Parathyroid adenoma (tissue), 2 donors: ENCODE data around the gene PLCB1.

Experiments
- H2AFZ ChIP-seq: fragments of 300-600 bp; sonication (generic); one replicate; pipeline ENCODE4 v1.7.0; 2017; ENCODE audit warnings: antibody characterized with exemption, mild to moderate bottlenecking
- H3K27ac ChIP-seq: fragments of 300-600 bp; sonication (generic); one replicate; pipeline ENCODE4 v1.7.0; 2017
- H3K27me3 ChIP-seq: fragments of 300-600 bp; sonication (generic); one replicate; pipeline ENCODE4 v1.7.0; 2017; ENCODE audit warnings: low read length; ENCODE audit not compliant: control insufficient read depth, insufficient read depth
- H3K36me3 ChIP-seq: fragments of 300-600 bp; sonication (generic); one replicate; pipeline ENCODE4 v1.7.0; 2017; ENCODE audit warnings: low read length; ENCODE audit not compliant: control insufficient read depth, insufficient read depth
- H3K4me1 ChIP-seq: fragments of 300-600 bp; sonication (generic); one replicate; pipeline ENCODE4 v1.7.0; 2017; ENCODE audit warnings: control low read depth
- H3K4me2 ChIP-seq: fragments of 300-600 bp; sonication (generic); one replicate; pipeline ENCODE4 v1.7.0; 2017; ENCODE audit warnings: low read length
- H3K4me3 ChIP-seq: fragments of 300-600 bp; sonication (generic); one replicate; pipeline ENCODE4 v1.7.0; 2017; ENCODE audit warnings: low read depth, low read length
- H3K79me2 ChIP-seq: fragments of 300-600 bp; sonication (generic); one replicate; pipeline ENCODE4 v1.7.0; 2017; ENCODE audit warnings: control low read depth
- H3K9ac ChIP-seq: fragments of 300-600 bp; sonication (generic); one replicate; pipeline ENCODE4 v1.7.0; 2017; ENCODE audit warnings: mild to moderate bottlenecking
- H3K9me3 ChIP-seq: fragments of 300-600 bp; sonication (generic); one replicate; pipeline ENCODE4 v1.7.0; 2017; ENCODE audit warnings: low read length; ENCODE audit not compliant: control insufficient read depth
- TF ChIP-seq, protein P1 (sequence below): fragments of 300-600 bp; sonication (generic); IDR thresholded peaks from one replicate; pipeline ENCODE4 v1.7.0; 2017; ENCODE audit warnings: antibody characterized with exemption, mild to moderate bottlenecking
- donor health status: primary hyperparathyroidism.

The PLCB1 gene

GRCh38 chr20:8309634-8310033 lies 177.6 kb downstream of the PLCB1 start:
- Histone ChIP-seq H3K9ac (no peak overlapping the region), H3K27ac (peak overlapping the region; percentile 56), H3K4me1 (peaks cover 19% of the 10 kb centered on the region), H3K4me3 (peak overlapping the region; percentile 19), H3K27me3 (no peaks in the 10 kb centered on the region), H3K9me3 (no peaks in the 10 kb centered on the region), H2AFZ (peak overlapping the region; percentile 62), H3K79me2 (peaks cover 24% of the 10 kb centered on the region), H3K4me2 (peak overlapping the region; percentile 51), H3K36me3 (no peaks in the 10 kb centered on the region)
- TF ChIP-seq, protein P1, sequence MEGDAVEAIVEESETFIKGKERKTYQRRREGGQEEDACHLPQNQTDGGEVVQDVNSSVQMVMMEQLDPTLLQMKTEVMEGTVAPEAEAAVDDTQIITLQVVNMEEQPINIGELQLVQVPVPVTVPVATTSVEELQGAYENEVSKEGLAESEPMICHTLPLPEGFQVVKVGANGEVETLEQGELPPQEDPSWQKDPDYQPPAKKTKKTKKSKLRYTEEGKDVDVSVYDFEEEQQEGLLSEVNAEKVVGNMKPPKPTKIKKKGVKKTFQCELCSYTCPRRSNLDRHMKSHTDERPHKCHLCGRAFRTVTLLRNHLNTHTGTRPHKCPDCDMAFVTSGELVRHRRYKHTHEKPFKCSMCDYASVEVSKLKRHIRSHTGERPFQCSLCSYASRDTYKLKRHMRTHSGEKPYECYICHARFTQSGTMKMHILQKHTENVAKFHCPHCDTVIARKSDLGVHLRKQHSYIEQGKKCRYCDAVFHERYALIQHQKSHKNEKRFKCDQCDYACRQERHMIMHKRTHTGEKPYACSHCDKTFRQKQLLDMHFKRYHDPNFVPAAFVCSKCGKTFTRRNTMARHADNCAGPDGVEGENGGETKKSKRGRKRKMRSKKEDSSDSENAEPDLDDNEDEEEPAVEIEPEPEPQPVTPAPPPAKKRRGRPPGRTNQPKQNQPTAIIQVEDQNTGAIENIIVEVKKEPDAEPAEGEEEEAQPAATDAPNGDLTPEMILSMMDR = no peak

DNA sequence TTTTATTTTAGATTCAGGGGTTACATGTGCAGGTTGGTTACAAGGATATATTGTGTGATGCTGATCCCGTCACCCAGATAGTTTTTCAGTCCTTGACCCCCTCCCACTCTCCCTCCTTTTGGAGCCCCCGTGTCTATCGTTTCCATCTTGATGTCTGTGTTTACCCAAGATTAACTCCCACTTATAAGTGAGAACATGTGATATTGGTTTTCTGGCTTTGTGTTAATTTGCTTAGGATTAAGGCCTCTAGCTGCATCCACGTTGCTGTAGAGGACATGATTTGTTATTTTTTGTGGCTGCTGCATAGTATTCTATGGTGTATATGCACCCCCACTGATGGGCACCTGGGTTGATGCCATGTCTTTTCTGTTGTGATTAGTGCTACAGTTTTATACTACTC lies 178.6 kb downstream of the PLCB1 start:
- no peaks in the 10 kb centered on the region for H3K27me3 ChIP-seq
- H3K4me2 ChIP-seq = no peak overlapping the region
- TF ChIP-seq, protein P1 = no peak
- peak overlapping the region; percentile 56 for H3K27ac ChIP-seq
- no peaks in the 10 kb centered on the region for H3K9me3 ChIP-seq
- H3K4me3 ChIP-seq = no peak overlapping the region
- H3K79me2 ChIP-seq = peaks cover 24% of the 10 kb centered on the region
- peaks cover 19% of the 10 kb centered on the region for H3K4me1 ChIP-seq
- H3K9ac ChIP-seq = no peak overlapping the region
- H2AFZ ChIP-seq = no peak overlapping the region
- H3K36me3 ChIP-seq = no peaks in the 10 kb centered on the region

- Histone ChIP-seq H3K27ac (no peak overlapping the region), H3K9me3 (no peaks in the 10 kb centered on the region), H3K4me1 (peaks cover 14% of the 10 kb centered on the region), H2AFZ (no peak overlapping the region), H3K79me2 (peaks cover 26% of the 10 kb centered on the region), H3K27me3 (no peaks in the 10 kb centered on the region), H3K36me3 (no peaks in the 10 kb centered on the region), H3K4me3 (no peak overlapping the region), H3K9ac (no peak overlapping the region), H3K4me2 (no peak overlapping the region)
- TF ChIP-seq, protein P1 = no peak
Observed at GRCh38 chr20:8313073-8313472, 181.0 kb downstream of the PLCB1 start.

DNA sequence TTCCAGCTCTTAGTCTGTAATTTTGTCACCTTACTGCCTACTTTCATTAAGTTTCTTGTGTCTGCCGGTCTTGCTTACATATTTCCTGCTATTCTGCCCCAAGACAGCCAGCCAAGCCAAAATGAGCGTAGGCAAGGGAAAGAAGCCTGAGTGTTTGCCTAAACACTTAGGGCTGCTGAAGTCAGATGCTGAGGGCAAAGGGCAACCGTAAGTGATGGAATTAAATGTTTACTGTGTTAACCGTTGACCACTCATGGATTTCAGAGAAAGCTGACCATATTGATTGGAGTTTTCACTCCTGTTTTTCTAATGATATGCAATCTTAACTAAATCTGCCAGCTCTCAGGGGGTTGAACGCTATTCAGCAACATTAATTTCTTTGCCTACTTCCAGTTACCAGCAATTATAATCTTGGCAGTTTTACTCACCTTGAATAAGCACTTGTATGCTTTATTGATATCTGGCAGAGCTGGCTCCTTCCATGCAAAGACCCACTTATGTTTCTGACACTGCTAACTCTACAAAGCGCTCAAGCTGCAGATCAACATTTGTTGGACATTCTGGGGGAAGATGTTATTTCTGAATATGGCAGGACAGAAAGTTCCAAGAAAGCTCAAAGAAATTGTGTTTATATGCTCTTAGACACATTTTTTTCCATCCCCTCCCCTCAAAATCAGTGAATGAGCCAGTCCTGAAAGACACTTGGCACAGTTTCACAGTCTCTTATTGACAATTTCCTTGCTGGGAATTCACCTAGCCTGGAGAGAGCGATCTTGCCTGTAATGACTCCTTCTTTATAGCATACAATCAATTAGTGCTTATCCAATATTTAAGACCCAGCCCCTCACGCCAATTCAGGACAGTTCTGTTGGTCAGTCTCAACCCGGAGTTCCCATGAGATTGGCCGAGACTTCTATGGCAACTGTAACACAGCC lies 183.8 kb downstream of the PLCB1 start:
- Histone ChIP-seq H3K4me2 (no peak overlapping the region), H3K4me1 (peaks cover 1% of the 10 kb centered on the region), H3K27ac (no peak overlapping the region), H2AFZ (no peak overlapping the region), H3K79me2 (peaks cover 39% of the 10 kb centered on the region), H3K9me3 (no peaks in the 10 kb centered on the region), H3K27me3 (no peaks in the 10 kb centered on the region), H3K9ac (no peak overlapping the region), H3K36me3 (no peaks in the 10 kb centered on the region), H3K4me3 (no peak overlapping the region)
- TF ChIP-seq, protein P1 = no peak
